Measurements from ENCODE around the gene CPAMD8.

The CPAMD8 gene

DNA sequence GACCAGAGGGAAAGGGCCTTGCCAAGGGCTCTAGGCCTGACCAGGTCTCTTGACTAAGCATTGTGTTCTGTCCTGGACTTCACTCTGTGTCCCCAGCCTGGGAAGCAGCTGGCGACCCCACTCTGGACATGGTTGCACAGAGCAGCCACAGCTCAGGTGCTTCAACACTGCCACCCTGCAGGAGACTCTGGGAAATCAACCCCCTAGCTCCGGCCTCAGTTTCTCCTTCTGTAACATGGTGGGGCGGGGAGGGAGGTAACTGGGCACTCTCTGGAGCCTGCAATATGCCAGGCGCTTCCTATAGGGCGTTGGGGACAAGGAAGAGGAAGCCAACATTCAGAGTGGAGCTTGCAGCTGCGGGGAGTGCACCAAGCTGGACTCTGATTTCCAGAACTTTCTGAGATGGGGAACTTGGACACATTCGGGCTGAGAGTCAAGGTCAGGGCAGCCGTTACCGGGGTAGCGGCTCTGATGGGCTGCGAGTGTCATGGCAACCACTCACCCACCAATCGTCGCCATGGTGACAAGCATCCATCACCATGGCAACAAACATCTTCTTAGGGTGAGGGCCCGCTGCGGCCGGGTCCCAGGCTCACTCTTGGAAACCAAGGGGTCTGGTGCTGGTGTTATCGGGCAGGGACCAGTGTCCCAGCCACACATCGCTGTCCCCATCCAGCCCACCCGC lies 125.0 kb downstream of the CPAMD8 start:
- TF ChIP-seq, protein P1, sequence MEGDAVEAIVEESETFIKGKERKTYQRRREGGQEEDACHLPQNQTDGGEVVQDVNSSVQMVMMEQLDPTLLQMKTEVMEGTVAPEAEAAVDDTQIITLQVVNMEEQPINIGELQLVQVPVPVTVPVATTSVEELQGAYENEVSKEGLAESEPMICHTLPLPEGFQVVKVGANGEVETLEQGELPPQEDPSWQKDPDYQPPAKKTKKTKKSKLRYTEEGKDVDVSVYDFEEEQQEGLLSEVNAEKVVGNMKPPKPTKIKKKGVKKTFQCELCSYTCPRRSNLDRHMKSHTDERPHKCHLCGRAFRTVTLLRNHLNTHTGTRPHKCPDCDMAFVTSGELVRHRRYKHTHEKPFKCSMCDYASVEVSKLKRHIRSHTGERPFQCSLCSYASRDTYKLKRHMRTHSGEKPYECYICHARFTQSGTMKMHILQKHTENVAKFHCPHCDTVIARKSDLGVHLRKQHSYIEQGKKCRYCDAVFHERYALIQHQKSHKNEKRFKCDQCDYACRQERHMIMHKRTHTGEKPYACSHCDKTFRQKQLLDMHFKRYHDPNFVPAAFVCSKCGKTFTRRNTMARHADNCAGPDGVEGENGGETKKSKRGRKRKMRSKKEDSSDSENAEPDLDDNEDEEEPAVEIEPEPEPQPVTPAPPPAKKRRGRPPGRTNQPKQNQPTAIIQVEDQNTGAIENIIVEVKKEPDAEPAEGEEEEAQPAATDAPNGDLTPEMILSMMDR (IDR thresholded peaks at IDR 0.05), result no peak
- H3K27me3 Mint-ChIP-seq (ENCODE audit: low read depth, poor library complexity), result peaks cover 24% of the 10 kb centered on the region
- no peak overlapping the region for H3K4me3 Mint-ChIP-seq
- no peak overlapping the region for H3K27ac Mint-ChIP-seq
- H3K9me3 Mint-ChIP-seq, result no peaks in the 10 kb centered on the region
- H3K4me1 Mint-ChIP-seq, result peaks cover 15% of the 10 kb centered on the region
- DNase-seq, result no peak
- H3K36me3 Mint-ChIP-seq (ENCODE audit: low read depth), result peaks cover 14% of the 10 kb centered on the region

DNA sequence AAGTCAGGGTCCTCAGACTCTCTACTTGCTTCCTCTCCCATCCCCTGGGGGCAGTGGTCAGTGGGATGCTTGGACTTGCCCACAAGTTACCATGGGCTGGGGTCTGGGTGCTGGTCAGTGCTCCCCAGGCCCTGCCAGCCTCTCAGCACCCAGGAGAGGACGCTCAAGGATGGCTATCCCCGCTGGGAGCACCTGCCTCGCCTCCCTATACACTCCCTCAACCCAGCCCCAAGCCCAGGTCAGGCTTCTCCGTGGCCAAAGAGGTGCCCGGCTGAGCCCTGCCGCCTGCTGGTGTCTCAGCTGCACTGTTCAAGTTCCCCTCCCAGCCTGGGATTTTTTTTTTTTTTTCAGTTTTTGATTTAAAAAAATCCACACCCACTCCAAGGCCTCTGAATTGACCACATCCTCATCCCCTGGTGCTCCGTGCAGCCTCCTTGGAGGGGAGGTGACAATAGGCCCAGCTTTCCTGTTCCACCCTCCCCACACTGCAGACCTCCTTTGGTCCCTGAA lies 127.0 kb downstream of the CPAMD8 start:
- H3K36me3 Mint-ChIP-seq (ENCODE audit: low read depth), result peaks cover 11% of the 10 kb centered on the region
- DNase-seq, result peak; percentile 44
- H3K4me1 Mint-ChIP-seq, result peaks cover 15% of the 10 kb centered on the region
- peaks cover 40% of the 10 kb centered on the region for H3K27me3 Mint-ChIP-seq (ENCODE audit: low read depth, poor library complexity)
- TF ChIP-seq, protein P1 (IDR thresholded peaks at IDR 0.05), result peak; percentile 37
- no peak overlapping the region for H3K4me3 Mint-ChIP-seq
- H3K27ac Mint-ChIP-seq, result no peak overlapping the region
- H3K9me3 Mint-ChIP-seq, result no peaks in the 10 kb centered on the region

DNA sequence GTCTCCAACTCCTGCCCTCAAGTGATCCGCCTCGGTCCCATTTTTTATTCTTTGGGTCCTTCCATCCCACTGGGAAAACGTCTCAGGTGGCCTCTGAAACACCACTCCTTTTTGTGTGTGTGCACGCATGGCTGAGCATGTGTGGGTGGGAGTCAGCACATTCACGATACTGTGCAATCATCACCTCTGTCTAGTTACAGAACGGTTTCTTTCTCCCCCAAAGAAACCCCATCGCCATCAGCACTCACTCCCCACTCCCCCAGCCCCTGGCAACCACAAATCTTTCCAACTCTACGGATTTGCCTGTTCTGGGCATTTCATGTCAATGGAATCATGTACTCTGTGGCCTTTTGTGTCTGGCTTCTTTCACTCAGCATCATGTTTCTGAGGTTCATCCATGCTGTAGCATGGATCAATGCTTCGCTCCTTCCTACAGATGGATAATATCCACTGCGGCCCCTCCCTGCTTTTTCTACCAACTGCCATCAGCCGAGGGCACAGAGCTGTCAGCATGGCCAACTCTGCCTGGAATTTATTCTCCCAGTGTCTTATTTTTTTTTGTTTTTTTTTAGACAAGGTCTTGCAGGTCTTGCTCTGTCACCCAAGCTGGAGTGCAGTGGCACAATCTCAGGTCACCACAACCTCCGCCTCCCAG lies 128.1 kb downstream of the CPAMD8 start:
- H3K36me3 Mint-ChIP-seq (ENCODE audit: low read depth), result peaks cover 5% of the 10 kb centered on the region
- TF ChIP-seq, protein P1 (IDR thresholded peaks at IDR 0.05), result no peak
- H3K27ac Mint-ChIP-seq, result peak overlapping the region; percentile 96
- H3K4me3 Mint-ChIP-seq, result peak overlapping the region; percentile 82
- H3K4me1 Mint-ChIP-seq, result peaks cover 15% of the 10 kb centered on the region
- H3K27me3 Mint-ChIP-seq (ENCODE audit: low read depth, poor library complexity), result peaks cover 40% of the 10 kb centered on the region
- no peaks in the 10 kb centered on the region for H3K9me3 Mint-ChIP-seq
- DNase-seq, result no peak

DNA sequence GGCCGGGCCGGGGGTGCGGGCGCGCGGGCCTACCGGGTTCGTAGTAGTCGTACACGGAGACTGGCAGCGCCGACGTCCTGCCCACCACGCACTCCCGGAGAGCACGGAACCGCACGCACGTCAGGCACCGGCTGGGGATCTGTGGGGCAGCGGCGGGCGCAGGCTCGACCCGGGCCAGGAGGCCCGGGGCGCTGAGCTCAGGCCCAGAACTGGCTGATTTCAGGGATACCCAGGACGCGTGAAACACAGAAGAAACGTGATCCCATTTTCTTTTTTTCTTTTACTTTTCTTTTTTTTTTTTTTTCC lies 128.8 kb downstream of the CPAMD8 start:
- peaks cover 15% of the 10 kb centered on the region for H3K4me1 Mint-ChIP-seq
- H3K36me3 Mint-ChIP-seq (ENCODE audit: low read depth), result peaks cover 1% of the 10 kb centered on the region
- no peaks in the 10 kb centered on the region for H3K9me3 Mint-ChIP-seq
- TF ChIP-seq, protein P1 (IDR thresholded peaks at IDR 0.05), result no peak
- peak overlapping the region; percentile 82 for H3K4me3 Mint-ChIP-seq
- DNase-seq, result no peak
- H3K27me3 Mint-ChIP-seq (ENCODE audit: low read depth, poor library complexity), result peaks cover 40% of the 10 kb centered on the region
- no peak overlapping the region for H3K27ac Mint-ChIP-seq

DNA sequence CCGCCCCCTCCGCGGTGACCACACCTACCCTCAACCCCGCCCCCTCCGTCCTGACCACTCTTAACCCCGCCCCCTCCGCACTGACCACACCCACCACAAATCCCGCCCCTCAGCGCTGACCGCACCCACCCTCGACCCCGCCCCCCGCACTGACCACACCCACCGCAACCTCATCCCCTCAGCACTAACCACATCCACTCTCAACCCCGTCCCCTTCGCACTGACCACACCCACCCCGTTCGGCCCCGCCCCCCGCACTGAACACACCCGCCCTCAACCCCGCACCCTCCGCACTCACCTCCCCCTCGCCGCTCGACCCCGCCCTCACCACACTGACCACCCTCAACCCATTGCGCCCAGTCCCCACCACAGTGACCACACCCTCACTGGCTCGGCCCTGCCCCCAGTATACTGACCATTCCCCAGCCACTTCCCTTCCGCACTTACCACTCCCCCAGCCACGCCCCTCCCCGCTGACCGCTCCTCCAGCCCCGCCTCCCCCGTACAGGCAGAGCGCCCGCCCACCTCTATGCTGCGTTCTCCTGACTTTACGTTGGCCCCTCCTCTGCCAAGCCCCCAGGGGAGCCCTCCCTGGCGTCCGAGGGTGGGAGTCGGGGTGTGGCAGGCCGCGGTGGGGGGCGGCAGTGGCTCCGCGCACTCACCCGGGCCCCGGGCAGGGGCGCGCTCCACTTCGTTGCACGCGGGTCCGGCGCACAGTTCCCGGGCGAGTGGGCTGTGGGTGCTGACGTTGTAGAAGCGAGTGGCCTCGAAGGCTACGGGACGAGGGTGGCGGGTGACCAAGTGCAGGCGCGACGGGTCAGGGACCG lies 129.4 kb downstream of the CPAMD8 start:
- H3K27me3 Mint-ChIP-seq (ENCODE audit: low read depth, poor library complexity), result peaks cover 38% of the 10 kb centered on the region
- peak overlapping the region; percentile 79 for H3K4me3 Mint-ChIP-seq
- no peaks in the 10 kb centered on the region for H3K36me3 Mint-ChIP-seq (ENCODE audit: low read depth)
- H3K9me3 Mint-ChIP-seq, result no peaks in the 10 kb centered on the region
- H3K27ac Mint-ChIP-seq, result no peak overlapping the region
- peaks cover 15% of the 10 kb centered on the region for H3K4me1 Mint-ChIP-seq
- TF ChIP-seq, protein P1 (IDR thresholded peaks at IDR 0.05), result no peak
- DNase-seq, result peak; percentile 98
